GM23338 (cell line): ENCODE results near the gene TDO2. TPM values are rescaled to one million over a fixed set of nuclear protein-coding genes. Genes with fewer than 3 reads are reported as not detected.

ENCODE experiments used
- ATAC-seq: fragments of 200-7000 bp; cut with Tn5 transposase; 3 replicates; pipeline ENCODE4 v1.9.1; 2020
- DNase-seq: peaks from one replicate; pipeline ENCODE4 v3.0.0-alpha.2; 2015; ENCODE audit warnings: low spot score
- H2AFZ ChIP-seq: fragments of 200-600 bp; sonication (generic); 2 replicates; pipeline ENCODE4 v1.8.0; 2016; ENCODE audit warnings: antibody characterized with exemption, mild to moderate bottlenecking, moderate library complexity
- H3F3A ChIP-seq: fragments of 200-600 bp; sonication (generic); replicated peaks from 2 replicates; pipeline ENCODE4 v1.8.0; 2017; ENCODE audit warnings: antibody characterized with exemption, mixed run types, low read depth
- H3K27ac ChIP-seq: fragments of 200-600 bp; sonication (generic); 2 replicates; pipeline ENCODE4 v1.6.1; 2016; ENCODE audit warnings: low read depth
- H3K27me3 ChIP-seq: fragments of 200-600 bp; sonication (generic); 2 replicates; pipeline ENCODE4 v1.8.0; 2016; ENCODE audit warnings: mild to moderate bottlenecking, mixed run types, moderate library complexity; ENCODE audit not compliant: insufficient read depth
- H3K36me3 ChIP-seq: fragments of 200-600 bp; sonication (generic); 2 replicates; pipeline ENCODE4 v1.8.0; 2016; ENCODE audit warnings: mild to moderate bottlenecking; ENCODE audit not compliant: insufficient read depth
- H3K4me1 ChIP-seq: fragments of 200-600 bp; sonication (generic); 2 replicates; pipeline ENCODE4 v1.8.0; 2016; ENCODE audit warnings: mild to moderate bottlenecking, moderate library complexity; ENCODE audit not compliant: insufficient read depth
- H3K4me2 ChIP-seq: fragments of 200-600 bp; sonication (generic); 2 replicates; pipeline ENCODE4 v1.7.1; 2017; ENCODE audit warnings: mixed run types
- H3K4me3 ChIP-seq: fragments of 200-600 bp; sonication (generic); 2 replicates; pipeline ENCODE4 v1.6.1; 2016; ENCODE audit warnings: mixed run types
- H3K79me2 ChIP-seq: fragments of 200-600 bp; sonication (generic); replicated peaks from 2 replicates; pipeline ENCODE4 v1.8.0; 2017; ENCODE audit warnings: mild to moderate bottlenecking; ENCODE audit not compliant: insufficient read depth
- H3K9me2 ChIP-seq: fragments of 200-600 bp; sonication (generic); 2 replicates; pipeline ENCODE4 v1.8.0; 2017; ENCODE audit not compliant: insufficient read depth
- H4K20me1 ChIP-seq: fragments of 200-600 bp; sonication (generic); replicated peaks from 2 replicates; pipeline ENCODE4 v1.8.0; 2017; ENCODE audit warnings: mild to moderate bottlenecking; ENCODE audit not compliant: insufficient read depth
- H3K27ac Mint-ChIP-seq: 2 replicates; pipeline ENCODE4 v1.8.0; 2020; ENCODE audit warnings: inconsistent platforms, mild to moderate bottlenecking, moderate library complexity, mixed read lengths
- H3K27me3 Mint-ChIP-seq: 3 replicates; pipeline ENCODE4 v1.8.0; 2022; ENCODE audit warnings: low read depth, mild to moderate bottlenecking, moderate library complexity, mixed read lengths, inconsistent platforms; ENCODE audit not compliant: insufficient read depth, poor library complexity
- H3K36me3 Mint-ChIP-seq: 3 replicates; pipeline ENCODE4 v1.8.0; 2021; ENCODE audit warnings: low read depth, mild to moderate bottlenecking, inconsistent platforms, moderate library complexity, mixed read lengths
- H3K4me1 Mint-ChIP-seq: 3 replicates; pipeline ENCODE4 v1.8.0; 2020; ENCODE audit warnings: mild to moderate bottlenecking, inconsistent platforms, mixed read lengths
- H3K4me3 Mint-ChIP-seq: 3 replicates; pipeline ENCODE4 v1.8.0; 2021; ENCODE audit warnings: moderate library complexity, mild to moderate bottlenecking, inconsistent platforms, mixed read lengths
- H3K9me3 Mint-ChIP-seq: 3 replicates; pipeline ENCODE4 v1.8.0; 2020; ENCODE audit warnings: moderate library complexity, mild to moderate bottlenecking, inconsistent platforms, mixed read lengths
- CREB1 ChIP-seq: fragments of 250-450 bp; sonication (Bioruptor Pico); IDR thresholded peaks from 2 replicates; pipeline ENCODE4 v1.5.0; 2020; ENCODE audit warnings: low read depth, mild to moderate bottlenecking, moderate library complexity
- CTCF ChIP-seq, 2 experiments: fragments of 200-600 bp in 1 of 2; sonication (generic) in 1 of 2; conservative IDR thresholded peaks; 2 replicates each; pipeline versions ENCODE4 v1.5.1 to v1.6.1; 2016 to 2017; ENCODE audit warnings: antibody characterized with exemption in 2 of 2, low read depth in 2 of 2, mild to moderate bottlenecking in 2 of 2, moderate library complexity in 1 of 2
- ETS1 ChIP-seq: IDR thresholded peaks from 2 replicates; pipeline ENCODE4 v1.6.1; 2016; ENCODE audit warnings: antibody characterized with exemption
- EZH2 ChIP-seq: fragments of 200-600 bp; sonication (generic); IDR thresholded peaks from one replicate; pipeline ENCODE4 v1.8.0; 2017; ENCODE audit warnings: antibody characterized with exemption, mild to moderate bottlenecking, low read depth; ENCODE audit not compliant: unreplicated experiment
- EZH2phosphoT487 ChIP-seq: fragments of 200-600 bp; sonication (generic); IDR thresholded peaks from one replicate; pipeline ENCODE4 v1.8.1; 2018; ENCODE audit warnings: antibody characterized with exemption; ENCODE audit not compliant: unreplicated experiment
- JUNB ChIP-seq: IDR thresholded peaks from one replicate; pipeline ENCODE4 v1.6.1; 2016; ENCODE audit warnings: antibody characterized with exemption; ENCODE audit not compliant: unreplicated experiment
- NANOG ChIP-seq: IDR thresholded peaks from 2 replicates; pipeline ENCODE4 v1.6.1; 2016; ENCODE audit warnings: antibody characterized with exemption, borderline replicate concordance
- POLR2AphosphoS5 ChIP-seq: IDR thresholded peaks from 2 replicates; pipeline ENCODE4 v1.6.1; 2016; ENCODE audit warnings: antibody characterized with exemption, low read depth
- REST ChIP-seq: IDR thresholded peaks from one replicate; pipeline ENCODE4 v1.6.1; 2018; ENCODE audit warnings: antibody characterized with exemption; ENCODE audit not compliant: unreplicated experiment
- STAT1 ChIP-seq: IDR thresholded peaks from one replicate; pipeline ENCODE4 v1.6.1; 2016; ENCODE audit warnings: antibody characterized with exemption; ENCODE audit not compliant: unreplicated experiment
- ZNF114 ChIP-seq: fragments of 250-450 bp; sonication (Bioruptor Pico); IDR thresholded peaks from 2 replicates; pipeline ENCODE4 v1.5.0; 2020; ENCODE audit warnings: mild to moderate bottlenecking, moderate library complexity
- ZNF331 ChIP-seq: fragments of 250-450 bp; sonication (Bioruptor Pico); IDR thresholded peaks from 2 replicates; pipeline ENCODE4 v1.5.0; 2020; ENCODE audit warnings: low read depth, mild to moderate bottlenecking, moderate library complexity
- ZNF462 ChIP-seq: fragments of 250-450 bp; sonication (Bioruptor Pico); IDR thresholded peaks from 2 replicates; pipeline ENCODE4 v1.5.0; 2020; ENCODE audit warnings: mild to moderate bottlenecking, moderate library complexity
- polyA plus RNA-seq: library from polyadenylated mRNA; unstranded; fragments of >200 nt; fragmentation: Nextera tagmentation; extraction: Ambion mirVana; gene quantifications from 2 replicates; pipeline ENCODE4 v1.2.1, GENCODE V29; 2016
- total RNA-seq: library from RNA; depleted of rRNA; stranded (reverse); fragments of >200 nt; shearing (Covaris generic); gene quantifications from 2 replicates; pipeline ENCODE4 v1.2.3, GENCODE V29; 2014

Gene TDO2
- total and polyA plus RNA-seq, 2 experiments from 2014 or later, result 0.10 TPM; not detected in 1

- no peaks in the 10 kb centered on the region for H3K36me3 Mint-ChIP-seq
- TF ChIP-seq STAT1 (no peak), ZNF331 (CRISPR knock-in tag) (no peak), CREB1 (CRISPR knock-in tag) (no peak), ZNF114 (CRISPR knock-in tag) (no peak), JUNB (no peak), NANOG (no peak), POLR2AphosphoS5 (no peak), EZH2phosphoT487 (no peak), CTCF (conservative IDR thresholded peaks at IDR 0.05; ENCODE audit: low read depth in 2 of 2) (no peak), REST (no peak), ETS1 (no peak), EZH2 (no peak), ZNF462 (CRISPR knock-in tag) (no peak)
- H3K4me1 ChIP-seq, result no peaks in the 10 kb centered on the region
- no peak overlapping the region for H3K4me3 Mint-ChIP-seq
- H3K79me2 ChIP-seq, result no peaks in the 10 kb centered on the region
- no peaks in the 10 kb centered on the region for H3F3A ChIP-seq
- H3K9me3 Mint-ChIP-seq, result no peaks in the 10 kb centered on the region
- ATAC-seq (no peak), DNase-seq (no peak)
- H3K27ac Mint-ChIP-seq, result no peak overlapping the region
- no peaks in the 10 kb centered on the region for H3K4me1 Mint-ChIP-seq
- H4K20me1 ChIP-seq, result no peaks in the 10 kb centered on the region
- H3K4me3 ChIP-seq, result no peak overlapping the region
- no peak overlapping the region for H3K27ac ChIP-seq
- no peak overlapping the region for H2AFZ ChIP-seq
- H3K27me3 Mint-ChIP-seq, result no peaks in the 10 kb centered on the region
- no peaks in the 10 kb centered on the region for H3K9me2 ChIP-seq
- H3K36me3 ChIP-seq, result no peaks in the 10 kb centered on the region
- no peaks in the 10 kb centered on the region for H3K27me3 ChIP-seq
- H3K4me2 ChIP-seq, result no peak overlapping the region
These were observed 43.0 kb downstream of the TDO2 start for GRCh38 chr4:155946486-155946885.
